Transverse colon (tissue), 4 donors: Measurements from ENCODE around the gene NATD1.

Experiments
- EP300 ChIP-seq: sonication (generic); formaldehyde crosslinking; IDR thresholded peaks from one replicate; pipeline ENCODE4 v1.6.1; 2017; ENCODE audit warnings: antibody characterized with exemption, low read depth
- POLR2A ChIP-seq: fragments of 450-650 bp; IDR thresholded peaks from one replicate; pipeline ENCODE4 v1.6.1; 2016; ENCODE audit warnings: antibody characterized with exemption, mild to moderate bottlenecking, moderate library complexity
- POLR2AphosphoS5 ChIP-seq, 3 donors: sonication (generic); formaldehyde crosslinking; IDR thresholded peaks; one replicate each; pipeline ENCODE4 v1.6.1; 2016; ENCODE audit warnings: antibody characterized with exemption in 3 of 3
- TF ChIP-seq, protein P1 (sequence below), 5 experiments: fragments of 200-600 bp in 3 of 5; fragments of 450-650 bp in 2 of 5; sonication (generic) in 3 of 5; IDR thresholded peaks; 1 replicate in 2 of 5; 2 replicates in 3 of 5; pipeline ENCODE4 v1.5.1; 2016 to 2017; ENCODE audit warnings: antibody characterized with exemption in 5 of 5, inconsistent platforms in 3 of 5, mild to moderate bottlenecking in 2 of 5, moderate library complexity in 1 of 5

DNA sequence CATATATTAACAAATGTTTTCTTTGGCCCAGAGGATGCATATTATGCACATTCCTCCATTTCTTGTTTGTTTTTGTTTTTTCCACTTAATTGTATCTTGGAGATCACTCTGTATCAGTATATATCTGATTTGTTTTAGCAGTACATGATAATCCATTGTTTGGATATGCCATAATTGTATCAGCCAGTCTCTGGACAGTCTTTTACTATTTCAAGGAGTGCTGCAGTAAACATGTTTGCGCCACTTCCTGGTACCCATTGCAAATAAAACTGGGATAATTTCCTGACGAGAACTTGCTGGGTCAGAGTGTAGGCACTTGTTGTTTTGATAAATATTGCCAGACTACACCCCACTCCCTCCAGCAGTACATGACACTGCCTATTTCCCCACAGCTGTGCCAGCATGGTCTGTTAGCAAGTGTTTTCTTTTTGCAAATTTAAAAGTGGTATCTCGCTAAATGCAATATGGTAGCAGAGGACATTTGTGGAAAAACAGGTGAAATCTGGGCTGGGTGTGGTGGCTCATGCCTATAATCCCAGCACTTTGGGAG is 34.3 kb downstream of the NATD1 start:
- TF ChIP-seq POLR2A (no peak), EP300 (no peak), POLR2AphosphoS5 (IDR thresholded peaks at IDR 0.05) (no peak)
- TF ChIP-seq, protein P1, sequence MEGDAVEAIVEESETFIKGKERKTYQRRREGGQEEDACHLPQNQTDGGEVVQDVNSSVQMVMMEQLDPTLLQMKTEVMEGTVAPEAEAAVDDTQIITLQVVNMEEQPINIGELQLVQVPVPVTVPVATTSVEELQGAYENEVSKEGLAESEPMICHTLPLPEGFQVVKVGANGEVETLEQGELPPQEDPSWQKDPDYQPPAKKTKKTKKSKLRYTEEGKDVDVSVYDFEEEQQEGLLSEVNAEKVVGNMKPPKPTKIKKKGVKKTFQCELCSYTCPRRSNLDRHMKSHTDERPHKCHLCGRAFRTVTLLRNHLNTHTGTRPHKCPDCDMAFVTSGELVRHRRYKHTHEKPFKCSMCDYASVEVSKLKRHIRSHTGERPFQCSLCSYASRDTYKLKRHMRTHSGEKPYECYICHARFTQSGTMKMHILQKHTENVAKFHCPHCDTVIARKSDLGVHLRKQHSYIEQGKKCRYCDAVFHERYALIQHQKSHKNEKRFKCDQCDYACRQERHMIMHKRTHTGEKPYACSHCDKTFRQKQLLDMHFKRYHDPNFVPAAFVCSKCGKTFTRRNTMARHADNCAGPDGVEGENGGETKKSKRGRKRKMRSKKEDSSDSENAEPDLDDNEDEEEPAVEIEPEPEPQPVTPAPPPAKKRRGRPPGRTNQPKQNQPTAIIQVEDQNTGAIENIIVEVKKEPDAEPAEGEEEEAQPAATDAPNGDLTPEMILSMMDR (IDR thresholded peaks at IDR 0.05) = no peak
